ENCODE results near the gene NDUFC2. TPM values are rescaled to one million over a fixed set of nuclear protein-coding genes. Genes with fewer than 3 reads are reported as not detected.
"Not testable (repeated sequence)": the region's sequence is repeated elsewhere in the genome, so short reads cannot be mapped to it uniquely, and the experiment has no call there.

The NDUFC2 gene
- total RNA-seq, 1 donor from 2014 or later, result 106 TPM

DNA sequence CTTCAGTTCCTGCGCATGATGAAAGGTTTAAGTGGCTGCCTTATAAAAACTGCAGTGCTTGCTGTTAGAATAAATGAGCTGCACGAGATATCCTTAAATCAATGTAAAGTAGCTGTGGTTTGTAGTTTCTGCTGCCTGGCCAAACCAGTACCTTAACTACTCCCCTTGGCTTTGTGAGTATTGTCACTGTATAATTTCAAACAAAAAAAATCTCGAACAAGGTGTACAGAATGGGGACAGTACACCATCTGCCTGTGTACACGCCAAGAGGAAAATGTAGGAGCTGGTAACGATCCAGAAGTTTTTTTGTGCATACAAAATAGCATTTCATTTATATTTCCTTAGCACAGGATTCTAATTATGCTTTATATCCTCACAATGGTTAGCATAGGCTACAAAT lies 20.6 kb upstream of the NDUFC2 start:
- Histone ChIP-seq H3K4me3 (no peak overlapping the region), H3K27me3 (no peaks in the 10 kb centered on the region), H3K36me3 (peaks cover 0 to 26% of the 10 kb centered on the region in 2 donors), H3K4me1 (no peaks in the 10 kb centered on the region), H3K27ac (no peak overlapping the region), H3K9me3 (no peaks in the 10 kb centered on the region)
- intact Hi-C loops (cut with DNase I), result no loop called here
- TF ChIP-seq POLR2A (IDR thresholded peaks at IDR 0.05), result no peak
- no peak for TF ChIP-seq POLR2AphosphoS5 (IDR thresholded peaks at IDR 0.05; ENCODE audit: insufficient read depth in 1 of 2, low read depth in 1 of 2)
- TF ChIP-seq, protein P1, sequence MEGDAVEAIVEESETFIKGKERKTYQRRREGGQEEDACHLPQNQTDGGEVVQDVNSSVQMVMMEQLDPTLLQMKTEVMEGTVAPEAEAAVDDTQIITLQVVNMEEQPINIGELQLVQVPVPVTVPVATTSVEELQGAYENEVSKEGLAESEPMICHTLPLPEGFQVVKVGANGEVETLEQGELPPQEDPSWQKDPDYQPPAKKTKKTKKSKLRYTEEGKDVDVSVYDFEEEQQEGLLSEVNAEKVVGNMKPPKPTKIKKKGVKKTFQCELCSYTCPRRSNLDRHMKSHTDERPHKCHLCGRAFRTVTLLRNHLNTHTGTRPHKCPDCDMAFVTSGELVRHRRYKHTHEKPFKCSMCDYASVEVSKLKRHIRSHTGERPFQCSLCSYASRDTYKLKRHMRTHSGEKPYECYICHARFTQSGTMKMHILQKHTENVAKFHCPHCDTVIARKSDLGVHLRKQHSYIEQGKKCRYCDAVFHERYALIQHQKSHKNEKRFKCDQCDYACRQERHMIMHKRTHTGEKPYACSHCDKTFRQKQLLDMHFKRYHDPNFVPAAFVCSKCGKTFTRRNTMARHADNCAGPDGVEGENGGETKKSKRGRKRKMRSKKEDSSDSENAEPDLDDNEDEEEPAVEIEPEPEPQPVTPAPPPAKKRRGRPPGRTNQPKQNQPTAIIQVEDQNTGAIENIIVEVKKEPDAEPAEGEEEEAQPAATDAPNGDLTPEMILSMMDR (IDR thresholded peaks at IDR 0.05), result no peak
- DNase-seq (ENCODE audit: extremely low spot score in 2 of 2), result no peak

DNA sequence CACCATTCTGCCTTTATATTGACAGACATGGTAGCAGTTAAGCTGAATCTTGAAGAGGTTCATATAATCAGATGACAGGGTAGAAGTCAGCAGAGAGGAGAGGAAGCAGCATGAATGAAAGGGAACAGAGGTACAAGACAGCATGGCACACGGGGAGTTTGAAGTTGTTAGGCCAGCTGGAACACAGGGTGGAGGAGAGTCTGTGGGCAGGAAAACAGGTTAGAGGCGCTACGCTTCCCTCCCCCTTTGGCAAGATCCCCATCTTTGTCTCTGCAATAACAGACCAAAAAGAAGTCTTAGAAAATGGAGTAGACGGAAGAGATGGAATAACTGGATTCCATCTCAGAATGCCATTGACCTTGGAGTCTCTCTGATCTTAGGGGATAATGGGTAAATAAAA lies 20.0 kb upstream of the NDUFC2 start:
- intact Hi-C loops (cut with DNase I), result no loop called here

DNA sequence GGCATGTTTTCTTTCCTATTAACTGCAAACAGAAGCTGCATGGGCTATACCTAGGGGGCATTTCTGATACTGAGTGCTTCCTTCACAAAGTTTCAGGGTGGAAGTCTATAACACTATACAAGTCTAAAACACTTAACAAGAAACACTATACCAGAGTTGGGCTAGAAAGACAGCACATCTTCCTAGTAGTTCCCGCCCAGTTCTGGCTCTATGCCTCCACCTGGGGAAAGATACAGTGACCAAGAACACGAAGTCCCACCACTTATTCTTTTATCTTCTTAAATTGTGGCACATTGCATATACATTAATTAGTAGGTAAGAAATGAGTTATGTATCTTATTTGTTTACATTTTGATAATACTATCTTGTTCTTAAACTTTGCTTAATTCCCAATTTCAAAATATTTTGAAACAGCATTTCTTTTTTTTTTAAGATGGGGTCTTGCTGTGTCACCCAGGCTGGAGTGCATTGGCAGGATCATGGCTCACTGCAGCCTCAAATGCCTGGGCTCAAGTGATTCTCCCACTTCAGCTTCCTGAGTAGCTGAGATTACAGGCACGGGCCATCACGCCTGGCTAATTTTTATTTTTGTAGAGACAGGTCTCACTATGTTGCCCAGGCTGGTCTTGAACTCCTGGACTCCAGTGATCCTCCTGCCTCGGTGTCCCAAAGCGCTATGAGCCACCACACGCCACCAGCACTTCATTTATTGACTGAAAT lies 18.2 kb upstream of the NDUFC2 start:
- Histone ChIP-seq H3K4me1 (no peaks in the 10 kb centered on the region), H3K4me3 (no peak overlapping the region), H3K9me3 (no peaks in the 10 kb centered on the region), H3K36me3 (peaks cover 0 to 26% of the 10 kb centered on the region in 2 donors), H3K27me3 (no peaks in the 10 kb centered on the region), H3K27ac (no peak overlapping the region)
- no peak for DNase-seq (ENCODE audit: extremely low spot score in 2 of 2)
- TF ChIP-seq POLR2A (IDR thresholded peaks at IDR 0.05) (no peak), POLR2AphosphoS5 (IDR thresholded peaks at IDR 0.05; ENCODE audit: insufficient read depth in 1 of 2, low read depth in 1 of 2) (no peak)
- TF ChIP-seq, protein P1 (IDR thresholded peaks at IDR 0.05), result no peak
- intact Hi-C loops (cut with DNase I), result no loop called here

More for the DNA sequence above, 20.0 kb upstream of the NDUFC2 start:
- H3K4me1 ChIP-seq, result no peaks in the 10 kb centered on the region
- H3K9me3 ChIP-seq, result no peaks in the 10 kb centered on the region
- no peaks in the 10 kb centered on the region for H3K27me3 ChIP-seq
- TF ChIP-seq, protein P1 (IDR thresholded peaks at IDR 0.05), result no peak
- no peak for TF ChIP-seq POLR2AphosphoS5 (IDR thresholded peaks at IDR 0.05; ENCODE audit: insufficient read depth in 1 of 2, low read depth in 1 of 2)
- no peak for TF ChIP-seq POLR2A (IDR thresholded peaks at IDR 0.05)
- no peak for DNase-seq (ENCODE audit: extremely low spot score in 2 of 2)
- H3K36me3 ChIP-seq, result peaks cover 0 to 26% of the 10 kb centered on the region in 2 donors
- no peak overlapping the region for H3K4me3 ChIP-seq
- H3K27ac ChIP-seq, result no peak overlapping the region

DNA sequence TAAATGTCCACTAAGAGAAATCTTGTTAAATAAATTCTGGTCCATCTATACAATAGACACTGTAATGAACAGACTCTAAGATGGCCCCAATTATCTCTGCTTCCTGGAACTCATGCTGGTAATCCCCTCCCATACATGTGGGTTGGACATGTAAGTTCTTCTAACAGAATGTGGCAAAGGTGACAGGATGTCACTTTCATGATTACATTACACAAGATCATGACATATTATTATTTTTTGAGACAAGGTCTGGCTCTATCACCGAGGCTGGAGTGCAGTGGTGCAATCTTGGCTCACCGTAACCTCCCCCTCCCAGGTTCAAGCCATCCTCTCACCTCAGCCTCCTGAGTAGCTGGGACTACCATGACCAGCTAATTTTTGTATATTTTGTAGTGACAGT lies 14.6 kb upstream of the NDUFC2 start:
- H3K36me3 ChIP-seq, result peaks cover 0 to 3% of the 10 kb centered on the region in 2 donors
- H3K4me1 ChIP-seq, result no peaks in the 10 kb centered on the region
- H3K9me3 ChIP-seq, result no peaks in the 10 kb centered on the region
- H3K27ac ChIP-seq, result no peak overlapping the region
- no peak overlapping the region for H3K4me3 ChIP-seq
- no peak for TF ChIP-seq POLR2AphosphoS5 (IDR thresholded peaks at IDR 0.05; ENCODE audit: insufficient read depth in 1 of 2, low read depth in 1 of 2)
- TF ChIP-seq, protein P1 (IDR thresholded peaks at IDR 0.05), result no peak
- TF ChIP-seq POLR2A (IDR thresholded peaks at IDR 0.05), result no peak
- DNase-seq (ENCODE audit: extremely low spot score in 2 of 2), result no peak
- intact Hi-C loops (cut with DNase I), result no loop called here
- no peaks in the 10 kb centered on the region for H3K27me3 ChIP-seq

DNA sequence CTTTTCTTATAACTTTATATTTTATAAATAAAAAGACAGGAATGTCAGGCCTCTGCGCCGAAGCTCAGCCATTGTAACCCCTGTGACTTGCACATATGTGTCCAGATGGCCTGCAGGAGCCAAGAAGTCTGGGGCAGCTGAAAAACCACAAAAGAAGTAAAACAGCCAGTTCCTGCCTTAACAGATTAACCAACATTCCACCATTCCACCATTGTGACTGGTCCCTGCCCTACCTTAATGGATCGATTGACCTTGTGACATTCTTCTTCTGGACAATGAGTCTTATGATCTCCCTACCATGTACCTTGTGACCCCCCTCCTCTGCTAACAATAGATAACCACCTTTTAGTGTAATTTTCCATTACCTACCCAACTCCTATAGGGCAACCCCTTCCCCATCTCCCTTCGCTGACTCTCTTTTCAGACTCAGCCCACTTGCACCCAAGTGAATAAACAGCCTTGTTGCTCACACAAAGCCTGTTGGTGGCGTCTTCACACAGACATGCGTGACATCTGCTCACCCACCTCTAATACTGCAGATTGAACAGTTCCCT lies 6.9 kb upstream of the NDUFC2 start:
- H3K27ac ChIP-seq; H3K9me3 ChIP-seq; H3K4me3 ChIP-seq; DNase-seq (ENCODE audit: extremely low spot score in 2 of 2); H3K27me3 ChIP-seq; H3K36me3 ChIP-seq; H3K4me1 ChIP-seq; intact Hi-C loops (cut with DNase I): not testable (repeated sequence)

All from vagina (tissue), 2 donors.